Measurements from ENCODE around the gene CAMTA1. TPM values are rescaled to one million over a fixed set of nuclear protein-coding genes. Genes with fewer than 3 reads are reported as not detected.

Gene CAMTA1
- total and polyA plus RNA-seq, 9 of the 15 experiments (the other 6 are each of a cell fraction or from before 2014, with no cell fraction given): 43.9 to 161 (median 65.9) TPM

GRCh38 chr1:7050751-7051665 is 265.8 kb downstream of the CAMTA1 start:
- peaks cover 10 to 77% of the 10 kb centered on the region in 2 experiments for H3K27me3 ChIP-seq (ENCODE audit: control insufficient read depth in 2 of 2, insufficient read depth in 2 of 2, low read length in 2 of 2)
- no peak overlapping the region for H3K4me3 ChIP-seq
- no peaks in the 10 kb centered on the region for H3K9me1 ChIP-seq (ENCODE audit: control insufficient read depth, insufficient read depth, low read length)
- DNase-seq (ENCODE audit: extremely low read depth in 1 of 4, low spot score in 3 of 4) (no peak), FAIRE-seq (no peak), ATAC-seq (peak; percentile 54)
- H3K9ac ChIP-seq (ENCODE audit: insufficient read depth in 1 of 2, low read depth in 2 of 2, low read length in 2 of 2): no peak overlapping the region
- 1% methylated on average over 32 of the region's 32 CpGs for WGBS (ENCODE audit: insufficient coverage, low coverage, missing lambda C conversion rate)
- in situ Hi-C loops (cut with MboI): no loop called here
- no peaks in the 10 kb centered on the region for H3K9me3 ChIP-seq (replicated peaks; ENCODE audit: control insufficient read depth, insufficient read depth, low read depth, low read length)
- peaks cover 9% of the 10 kb centered on the region for H4K20me1 ChIP-seq (replicated peaks; ENCODE audit: control insufficient read depth, insufficient read depth, low read length)
- POLR2A ChIA-PET: interaction anchor here (0.6 kb wide), 2 partner anchors 19 to 94 kb away, joined by 3 to 4 read pairs; no protein-coding TSS in a partner anchor
- no peak overlapping the region for H3K27ac ChIP-seq (ENCODE audit: extremely low read depth, low read depth, low read length)
- H2AFZ ChIP-seq (ENCODE audit: low read depth, low read length): no peak overlapping the region
- no peaks in the 10 kb centered on the region for H3K4me1 ChIP-seq (replicated peaks in 1 of 2; ENCODE audit: control insufficient read depth in 2 of 2, insufficient read depth in 2 of 2, low read length in 2 of 2)
- intact Hi-C loops (cut with micrococcal nuclease): no loop called here
- H3K79me2 ChIP-seq (ENCODE audit: control insufficient read depth, insufficient read depth, low read length): no peaks in the 10 kb centered on the region
- TF ChIP-seq TAF15 (IDR thresholded peaks at IDR 0.05; ENCODE audit: low read depth, low read length) (no peak), USF1 (CRISPR knock-in tag; IDR thresholded peaks at IDR 0.05) (peak; percentile 31; the same call in 1 of the 2 replicates)
- no peaks in the 10 kb centered on the region for H3K36me3 ChIP-seq (ENCODE audit: control insufficient read depth, insufficient read depth, low read length)
- BruUV-seq (replicated peaks): no TSS peak
- H3K4me2 ChIP-seq (ENCODE audit: insufficient read depth, low read length): no peak overlapping the region
- CTCF ChIA-PET (ENCODE audit: low intra/inter-chr PET ratio): no interaction called here

GRCh38 chr1:7052701-7053100 is 267.4 kb downstream of the CAMTA1 start:
- POLR2A ChIA-PET: no interaction called here
- Histone ChIP-seq H3K4me3 (no peak overlapping the region), H3K9me3 (replicated peaks; ENCODE audit: control insufficient read depth, insufficient read depth, low read depth, low read length) (no peaks in the 10 kb centered on the region), H2AFZ (ENCODE audit: low read depth, low read length) (no peak overlapping the region), H4K20me1 (replicated peaks; ENCODE audit: control insufficient read depth, insufficient read depth, low read length) (peaks cover 9% of the 10 kb centered on the region), H3K79me2 (ENCODE audit: control insufficient read depth, insufficient read depth, low read length) (no peaks in the 10 kb centered on the region), H3K36me3 (ENCODE audit: control insufficient read depth, insufficient read depth, low read length) (no peaks in the 10 kb centered on the region), H3K9me1 (ENCODE audit: control insufficient read depth, insufficient read depth, low read length) (no peaks in the 10 kb centered on the region), H3K4me2 (ENCODE audit: insufficient read depth, low read length) (no peak overlapping the region), H3K27me3 (ENCODE audit: control insufficient read depth in 2 of 2, insufficient read depth in 2 of 2, low read length in 2 of 2) (peaks cover 13 to 76% of the 10 kb centered on the region in 2 experiments), H3K9ac (ENCODE audit: insufficient read depth in 1 of 2, low read depth in 2 of 2, low read length in 2 of 2) (no peak overlapping the region), H3K4me1 (replicated peaks in 1 of 2; ENCODE audit: control insufficient read depth in 2 of 2, insufficient read depth in 2 of 2, low read length in 2 of 2) (no peaks in the 10 kb centered on the region), H3K27ac (ENCODE audit: extremely low read depth, low read depth, low read length) (no peak overlapping the region)
- DNase-seq (ENCODE audit: extremely low read depth in 1 of 4, low spot score in 3 of 4) (no peak), FAIRE-seq (no peak), ATAC-seq (no peak)
- in situ Hi-C loops (cut with MboI) (no loop called here), intact Hi-C loops (cut with micrococcal nuclease) (no loop called here)
- WGBS (ENCODE audit: insufficient coverage, low coverage, missing lambda C conversion rate): 2% methylated on average over 11 of the region's 13 CpGs
- no TSS peak for BruUV-seq (replicated peaks)
- CTCF ChIA-PET (ENCODE audit: low intra/inter-chr PET ratio): interaction anchor here (0.6 kb wide), 1 partner anchor 23 kb away, joined by 4 read pairs; no protein-coding TSS in a partner anchor
- TF ChIP-seq ZNF707 (CRISPR knock-in tag; conservative IDR thresholded peaks at IDR 0.05): no peak
- no peak for TF ChIP-seq CREB5 (CRISPR knock-in tag; IDR thresholded peaks at IDR 0.05)
- no peak for TF ChIP-seq ETS1 (conservative IDR thresholded peaks at IDR 0.05; ENCODE audit: control insufficient read depth, low read depth, low read length)
- no peak for TF ChIP-seq ATF3 (IDR thresholded peaks at IDR 0.05)
- no peak for TF ChIP-seq ATF3 (CRISPR knock-in tag; conservative IDR thresholded peaks at IDR 0.05)
- no peak for TF ChIP-seq MXD1 (CRISPR knock-in tag; IDR thresholded peaks at IDR 0.05; ENCODE audit: borderline replicate concordance, poor library complexity, severe bottlenecking)
